Neural cell (in vitro differentiated cells): Measurements from ENCODE around the gene TNNT2. TPM values are rescaled to one million over a fixed set of nuclear protein-coding genes. Genes with fewer than 3 reads are reported as not detected.

Experiments
- H2AFZ ChIP-seq: fragments of 200-600, 300-800 bp; sonication (generic), shearing (Covaris generic); 2 replicates; pipeline ENCODE4 v1.6.0; 2014; ENCODE audit warnings: low read depth, mild to moderate bottlenecking, antibody characterized with exemption, low read length, moderate library complexity
- H3F3A ChIP-seq: fragments of 200-600 bp; shearing (Covaris generic); 2 replicates; pipeline ENCODE4 v1.6.1; 2016; ENCODE audit warnings: mild to moderate bottlenecking, moderate library complexity, mixed read lengths, antibody characterized with exemption, low read length; ENCODE audit not compliant: insufficient read depth, poor library complexity, severe bottlenecking
- H3K27ac ChIP-seq: fragments of 200-600, 300-800 bp; sonication (generic), shearing (Covaris generic); 2 replicates; pipeline ENCODE4 v1.5.1; 2014; ENCODE audit warnings: mild to moderate bottlenecking, low read length, moderate library complexity
- H3K27me3 ChIP-seq: fragments of 300-800, 200-600 bp; sonication (generic), shearing (Covaris generic); 2 replicates; pipeline ENCODE4 v1.6.0; 2014; ENCODE audit warnings: mild to moderate bottlenecking, low read depth, low read length, moderate library complexity; ENCODE audit not compliant: insufficient read depth
- H3K36me3 ChIP-seq: fragments of 300-800, 200-600 bp; sonication (generic), shearing (Covaris generic); 2 replicates; pipeline ENCODE4 v1.5.1; 2014; ENCODE audit warnings: mild to moderate bottlenecking, antibody characterized with exemption, low read length, moderate library complexity; ENCODE audit not compliant: insufficient read depth
- H3K4me2 ChIP-seq: fragments of 300-800, 200-600 bp; sonication (generic), shearing (Covaris generic); 2 replicates; pipeline ENCODE4 v1.6.0; 2014; ENCODE audit warnings: mild to moderate bottlenecking, low read length
- H3K4me3 ChIP-seq: fragments of 300-800, 200-600 bp; sonication (generic), shearing (Covaris generic); 2 replicates; pipeline ENCODE4 v1.5.1; 2014; ENCODE audit warnings: mild to moderate bottlenecking, low read length, moderate library complexity
- H3K79me2 ChIP-seq: fragments of 200-600 bp; shearing (Covaris generic); replicated peaks from 2 replicates; pipeline ENCODE4 v1.6.0; 2014; ENCODE audit warnings: mild to moderate bottlenecking, low read length, moderate library complexity; ENCODE audit not compliant: insufficient read depth
- H3K9ac ChIP-seq: fragments of 300-800, 200-600 bp; sonication (generic), shearing (Covaris generic); 2 replicates; pipeline ENCODE4 v1.6.1; 2016; ENCODE audit warnings: mild to moderate bottlenecking, low read length, mixed read lengths
- H3K9me2 ChIP-seq: fragments of 200-600 bp; shearing (Covaris generic); 2 replicates; pipeline ENCODE4 v1.6.1; 2016; ENCODE audit warnings: mild to moderate bottlenecking, low read length, mixed read lengths; ENCODE audit not compliant: insufficient read depth
- H3K9me3 ChIP-seq: fragments of 200-600, 300-800 bp; sonication (generic), shearing (Covaris generic); 2 replicates; pipeline ENCODE4 v1.6.1; 2016; ENCODE audit warnings: mild to moderate bottlenecking, mixed run types, low read length, moderate library complexity, mixed read lengths
- H4K20me1 ChIP-seq: fragments of 200-600 bp; shearing (Covaris generic); 2 replicates; pipeline ENCODE4 v1.6.1; 2016; ENCODE audit warnings: mild to moderate bottlenecking, mixed run types; ENCODE audit not compliant: insufficient read depth
- CTCF ChIP-seq: fragments of 450-650 bp; IDR thresholded peaks from 2 replicates; pipeline ENCODE4 v1.5.1; 2014; ENCODE audit warnings: antibody characterized with exemption, mild to moderate bottlenecking, moderate library complexity; ENCODE audit not compliant: poor library complexity, severe bottlenecking
- EP300 ChIP-seq: fragments of 450-650 bp; conservative IDR thresholded peaks from 2 replicates; pipeline ENCODE4 v1.6.1; 2014; ENCODE audit warnings: antibody characterized with exemption, mild to moderate bottlenecking, moderate library complexity; ENCODE audit not compliant: poor library complexity, severe bottlenecking
- EZH2 ChIP-seq: fragments of 200-600, 300-800 bp; shearing (Covaris generic), sonication (generic); IDR thresholded peaks from 2 replicates; pipeline ENCODE4 v1.6.1; 2014; ENCODE audit warnings: antibody characterized with exemption, low read length, borderline replicate concordance, mild to moderate bottlenecking; ENCODE audit not compliant: insufficient read depth, poor library complexity, severe bottlenecking
- MXI1 ChIP-seq: fragments of 450-650 bp; conservative IDR thresholded peaks from 2 replicates; pipeline ENCODE4 v1.6.1; 2014; ENCODE audit warnings: antibody characterized with exemption, mild to moderate bottlenecking; ENCODE audit not compliant: poor library complexity, severe bottlenecking
- POLR2AphosphoS5 ChIP-seq: IDR thresholded peaks from 2 replicates; pipeline ENCODE4 v1.6.1; 2012
- RAD21 ChIP-seq: fragments of 450-650 bp; conservative IDR thresholded peaks from 2 replicates; pipeline ENCODE4 v1.6.1; 2014; ENCODE audit warnings: antibody characterized with exemption, mild to moderate bottlenecking, moderate library complexity
- REST ChIP-seq: IDR thresholded peaks from 2 replicates; pipeline ENCODE4 v1.6.1; 2012; ENCODE audit warnings: borderline replicate concordance
- SMC3 ChIP-seq: fragments of 450-650 bp; conservative IDR thresholded peaks from 2 replicates; pipeline ENCODE4 v1.6.1; 2014; ENCODE audit warnings: antibody characterized with exemption, mild to moderate bottlenecking, moderate library complexity; ENCODE audit not compliant: poor library complexity
- TAF1 ChIP-seq: IDR thresholded peaks from 2 replicates; pipeline ENCODE4 v1.6.1; 2012; ENCODE audit warnings: low read depth
- polyA plus RNA-seq: library from polyadenylated mRNA; depleted of rRNA; stranded (reverse); fragments of >200 nt; gene quantifications from 2 replicates; pipeline ENCODE4 v1.2.3, GENCODE V29; 2014

TNNT2 gene
- polyA plus RNA-seq, 1 donor from 2014 or later: not detected

GRCh38 chr1:201356236-201356635, 21.2 kb downstream of the TNNT2 start:
- no peaks in the 10 kb centered on the region for H3K9me3 ChIP-seq
- no peak overlapping the region for H3K4me2 ChIP-seq
- no peak overlapping the region for H3K4me3 ChIP-seq
- TF ChIP-seq CTCF: no peak
- H3K27ac ChIP-seq: no peak overlapping the region
- H3F3A ChIP-seq: no peaks in the 10 kb centered on the region
- H3K79me2 ChIP-seq: no peaks in the 10 kb centered on the region
- no peaks in the 10 kb centered on the region for H4K20me1 ChIP-seq
- no peaks in the 10 kb centered on the region for H3K36me3 ChIP-seq
- H2AFZ ChIP-seq: no peak overlapping the region
- no peaks in the 10 kb centered on the region for H3K27me3 ChIP-seq
- H3K9ac ChIP-seq: no peak overlapping the region
- no peaks in the 10 kb centered on the region for H3K9me2 ChIP-seq

GRCh38 chr1:201355471-201355870, 22.0 kb downstream of the TNNT2 start:
- H3K9ac ChIP-seq: no peak overlapping the region
- no peak overlapping the region for H3K4me3 ChIP-seq
- no peaks in the 10 kb centered on the region for H4K20me1 ChIP-seq
- TF ChIP-seq RAD21 (no peak), EP300 (no peak), POLR2AphosphoS5 (no peak), EZH2 (no peak), MXI1 (no peak), REST (no peak), TAF1 (no peak), CTCF (no peak), SMC3 (no peak)
- no peaks in the 10 kb centered on the region for H3K9me3 ChIP-seq
- no peak overlapping the region for H2AFZ ChIP-seq
- no peaks in the 10 kb centered on the region for H3K36me3 ChIP-seq
- no peaks in the 10 kb centered on the region for H3F3A ChIP-seq
- no peaks in the 10 kb centered on the region for H3K79me2 ChIP-seq
- H3K27ac ChIP-seq: no peak overlapping the region
- H3K9me2 ChIP-seq: no peaks in the 10 kb centered on the region
- no peak overlapping the region for H3K4me2 ChIP-seq
- no peaks in the 10 kb centered on the region for H3K27me3 ChIP-seq
